ENCODE data around the gene MTPN. TPM values are rescaled to one million over a fixed set of nuclear protein-coding genes. Genes with fewer than 3 reads are reported as not detected.

MTPN gene
- total and polyA plus RNA-seq, 10 of the 15 experiments (the other 5 are each of a cell fraction or from before 2014, with no cell fraction given), result 38.7 to 146 (median 85.4) TPM

GRCh38 chr7:135943134-135943879 is 33.9 kb downstream of the MTPN start (continued):
- no peak for TF ChIP-seq STAT3 (IDR thresholded peaks at IDR 0.05; ENCODE audit: low read depth, low read length)
- no peak for TF ChIP-seq SMARCA5 (IDR thresholded peaks at IDR 0.05)
- 0 out of 2 replicates have a peak, but pooled peaks have one; percentile 17 for TF ChIP-seq MEF2A (IDR thresholded peaks at IDR 0.05; ENCODE audit: insufficient read depth, low read depth, low read length)

DNA sequence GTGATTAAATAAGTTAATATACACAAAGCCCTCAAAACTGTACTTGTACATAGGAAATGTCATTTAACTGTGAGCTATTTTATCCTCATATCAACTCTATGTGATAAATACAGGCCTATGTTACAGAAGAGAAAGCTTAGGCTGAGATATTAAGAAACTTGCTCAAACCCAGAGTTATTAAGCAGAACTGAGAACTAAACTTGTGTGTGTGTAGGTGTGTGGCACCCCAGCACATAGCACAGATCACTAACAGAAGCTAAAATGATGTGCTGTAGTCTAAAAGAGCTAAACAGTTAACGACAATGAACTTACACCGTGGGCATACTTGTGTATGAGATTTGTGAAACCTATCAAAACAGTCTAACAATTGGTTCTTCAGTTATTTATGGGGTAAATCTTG is 34.5 kb downstream of the MTPN start:
- peak overlapping the region; percentile 45 for H3K4me2 ChIP-seq (ENCODE audit: control insufficient read depth, insufficient read depth)
- no peaks in the 10 kb centered on the region for H4K20me1 ChIP-seq (ENCODE audit: control insufficient read depth, insufficient read depth)
- in situ Hi-C loops (cut with MboI), result no loop called here
- no peaks in the 10 kb centered on the region for H3K9me3 ChIP-seq (replicated peaks; ENCODE audit: control insufficient read depth, insufficient read depth, low read length)
- FAIRE-seq, result peak; percentile 61
- no peak for DNase-seq (ENCODE audit: low read depth, low spot score)
- ChIA-PET SMC1A (ENCODE audit: uncharacterized antibody, unreplicated experiment) (interaction anchor here (0.8 to 5.0 kb wide), 13 partner anchors 10 to 66 kb away, joined by 3 to 34 read pairs (median 7); no protein-coding TSS in a partner anchor), RAD21 (ENCODE audit: unreplicated experiment) (interaction anchor here (1.0 to 4.1 kb wide), 10 partner anchors 17 to 57 kb away, joined by 3 to 27 read pairs (median 3); no protein-coding TSS in a partner anchor), CTCF (interaction anchor here (1.1 to 2.2 kb wide), 6 partner anchors 8 to 39 kb away, joined by 3 to 12 read pairs (median 4); no protein-coding TSS in a partner anchor), POLR2A (interaction anchor here (0.6 to 1.9 kb wide), 6 partner anchors 7 to 39 kb away, joined by 3 to 6 read pairs (median 4); no protein-coding TSS in a partner anchor)
- no peak overlapping the region for H2AFZ ChIP-seq (ENCODE audit: control insufficient read depth, low read depth, low read length)
- ATAC-seq, result peak; percentile 78
- peaks cover 54% of the 10 kb centered on the region for H3K79me2 ChIP-seq (ENCODE audit: control insufficient read depth, insufficient read depth, low read length)
- intact Hi-C loops (cut with micrococcal nuclease; ENCODE audit: unreplicated experiment), result no loop called here
- no peaks in the 10 kb centered on the region for H3K27me3 ChIP-seq (replicated peaks in 1 of 2; ENCODE audit: control insufficient read depth in 2 of 2, insufficient read depth in 2 of 2, low read length in 1 of 2)
- H3K4me1 ChIP-seq (ENCODE audit: control insufficient read depth, insufficient read depth, low read length), result peaks cover 20% of the 10 kb centered on the region
- H3K27ac ChIP-seq (ENCODE audit: control insufficient read depth, insufficient read depth), result no peak overlapping the region
- H3K36me3 ChIP-seq (ENCODE audit: control insufficient read depth in 2 of 2, insufficient read depth in 2 of 2, low read length in 1 of 2), result peaks cover 0 to 6% of the 10 kb centered on the region in 2 experiments; a peak in 2 of 4 replicates
- no peak overlapping the region; the same call in 1 of the 2 replicates for H3K4me3 ChIP-seq
- no TSS peak for BruUV-seq (replicated peaks)
- WGBS (ENCODE audit: insufficient coverage, insufficient replicate concordance, low lambda C conversion rate, missing lambda C conversion rate), result 17% methylated on average over 2 of the region's 2 CpGs
- no peak overlapping the region for H3K9ac ChIP-seq (ENCODE audit: control insufficient read depth, insufficient read depth, low read length)
- TF ChIP-seq SMAD1 (IDR thresholded peaks at IDR 0.05; ENCODE audit: low read depth, partially characterized antibody) (no peak), RBBP5 (conservative IDR thresholded peaks at IDR 0.05) (no peak), TCF12 (IDR thresholded peaks at IDR 0.05; ENCODE audit: low read depth, low read length) (no peak), WRNIP1 (IDR thresholded peaks at IDR 0.05; ENCODE audit: borderline replicate concordance, low read depth, low read length) (no peak), STAT1 (conservative IDR thresholded peaks at IDR 0.05) (no peak), SMARCA5 (IDR thresholded peaks at IDR 0.05) (no peak), RAD51 (IDR thresholded peaks at IDR 0.05) (no peak; the same call in 1 of the 2 replicates)
- TF ChIP-seq, protein P1, sequence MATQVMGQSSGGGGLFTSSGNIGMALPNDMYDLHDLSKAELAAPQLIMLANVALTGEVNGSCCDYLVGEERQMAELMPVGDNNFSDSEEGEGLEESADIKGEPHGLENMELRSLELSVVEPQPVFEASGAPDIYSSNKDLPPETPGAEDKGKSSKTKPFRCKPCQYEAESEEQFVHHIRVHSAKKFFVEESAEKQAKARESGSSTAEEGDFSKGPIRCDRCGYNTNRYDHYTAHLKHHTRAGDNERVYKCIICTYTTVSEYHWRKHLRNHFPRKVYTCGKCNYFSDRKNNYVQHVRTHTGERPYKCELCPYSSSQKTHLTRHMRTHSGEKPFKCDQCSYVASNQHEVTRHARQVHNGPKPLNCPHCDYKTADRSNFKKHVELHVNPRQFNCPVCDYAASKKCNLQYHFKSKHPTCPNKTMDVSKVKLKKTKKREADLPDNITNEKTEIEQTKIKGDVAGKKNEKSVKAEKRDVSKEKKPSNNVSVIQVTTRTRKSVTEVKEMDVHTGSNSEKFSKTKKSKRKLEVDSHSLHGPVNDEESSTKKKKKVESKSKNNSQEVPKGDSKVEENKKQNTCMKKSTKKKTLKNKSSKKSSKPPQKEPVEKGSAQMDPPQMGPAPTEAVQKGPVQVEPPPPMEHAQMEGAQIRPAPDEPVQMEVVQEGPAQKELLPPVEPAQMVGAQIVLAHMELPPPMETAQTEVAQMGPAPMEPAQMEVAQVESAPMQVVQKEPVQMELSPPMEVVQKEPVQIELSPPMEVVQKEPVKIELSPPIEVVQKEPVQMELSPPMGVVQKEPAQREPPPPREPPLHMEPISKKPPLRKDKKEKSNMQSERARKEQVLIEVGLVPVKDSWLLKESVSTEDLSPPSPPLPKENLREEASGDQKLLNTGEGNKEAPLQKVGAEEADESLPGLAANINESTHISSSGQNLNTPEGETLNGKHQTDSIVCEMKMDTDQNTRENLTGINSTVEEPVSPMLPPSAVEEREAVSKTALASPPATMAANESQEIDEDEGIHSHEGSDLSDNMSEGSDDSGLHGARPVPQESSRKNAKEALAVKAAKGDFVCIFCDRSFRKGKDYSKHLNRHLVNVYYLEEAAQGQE (IDR thresholded peaks at IDR 0.05; ENCODE audit: low read depth, low read length), result no peak
- TF ChIP-seq, protein P2, sequence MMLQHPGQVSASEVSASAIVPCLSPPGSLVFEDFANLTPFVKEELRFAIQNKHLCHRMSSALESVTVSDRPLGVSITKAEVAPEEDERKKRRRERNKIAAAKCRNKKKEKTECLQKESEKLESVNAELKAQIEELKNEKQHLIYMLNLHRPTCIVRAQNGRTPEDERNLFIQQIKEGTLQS (IDR thresholded peaks at IDR 0.05; ENCODE audit: borderline replicate concordance, extremely low read depth, low read depth, low read length), result no peak
- TF ChIP-seq, protein P3, sequence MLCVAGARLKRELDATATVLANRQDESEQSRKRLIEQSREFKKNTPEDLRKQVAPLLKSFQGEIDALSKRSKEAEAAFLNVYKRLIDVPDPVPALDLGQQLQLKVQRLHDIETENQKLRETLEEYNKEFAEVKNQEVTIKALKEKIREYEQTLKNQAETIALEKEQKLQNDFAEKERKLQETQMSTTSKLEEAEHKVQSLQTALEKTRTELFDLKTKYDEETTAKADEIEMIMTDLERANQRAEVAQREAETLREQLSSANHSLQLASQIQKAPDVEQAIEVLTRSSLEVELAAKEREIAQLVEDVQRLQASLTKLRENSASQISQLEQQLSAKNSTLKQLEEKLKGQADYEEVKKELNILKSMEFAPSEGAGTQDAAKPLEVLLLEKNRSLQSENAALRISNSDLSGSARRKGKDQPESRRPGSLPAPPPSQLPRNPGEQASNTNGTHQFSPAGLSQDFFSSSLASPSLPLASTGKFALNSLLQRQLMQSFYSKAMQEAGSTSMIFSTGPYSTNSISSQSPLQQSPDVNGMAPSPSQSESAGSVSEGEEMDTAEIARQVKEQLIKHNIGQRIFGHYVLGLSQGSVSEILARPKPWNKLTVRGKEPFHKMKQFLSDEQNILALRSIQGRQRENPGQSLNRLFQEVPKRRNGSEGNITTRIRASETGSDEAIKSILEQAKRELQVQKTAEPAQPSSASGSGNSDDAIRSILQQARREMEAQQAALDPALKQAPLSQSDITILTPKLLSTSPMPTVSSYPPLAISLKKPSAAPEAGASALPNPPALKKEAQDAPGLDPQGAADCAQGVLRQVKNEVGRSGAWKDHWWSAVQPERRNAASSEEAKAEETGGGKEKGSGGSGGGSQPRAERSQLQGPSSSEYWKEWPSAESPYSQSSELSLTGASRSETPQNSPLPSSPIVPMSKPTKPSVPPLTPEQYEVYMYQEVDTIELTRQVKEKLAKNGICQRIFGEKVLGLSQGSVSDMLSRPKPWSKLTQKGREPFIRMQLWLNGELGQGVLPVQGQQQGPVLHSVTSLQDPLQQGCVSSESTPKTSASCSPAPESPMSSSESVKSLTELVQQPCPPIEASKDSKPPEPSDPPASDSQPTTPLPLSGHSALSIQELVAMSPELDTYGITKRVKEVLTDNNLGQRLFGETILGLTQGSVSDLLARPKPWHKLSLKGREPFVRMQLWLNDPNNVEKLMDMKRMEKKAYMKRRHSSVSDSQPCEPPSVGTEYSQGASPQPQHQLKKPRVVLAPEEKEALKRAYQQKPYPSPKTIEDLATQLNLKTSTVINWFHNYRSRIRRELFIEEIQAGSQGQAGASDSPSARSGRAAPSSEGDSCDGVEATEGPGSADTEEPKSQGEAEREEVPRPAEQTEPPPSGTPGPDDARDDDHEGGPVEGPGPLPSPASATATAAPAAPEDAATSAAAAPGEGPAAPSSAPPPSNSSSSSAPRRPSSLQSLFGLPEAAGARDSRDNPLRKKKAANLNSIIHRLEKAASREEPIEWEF (IDR thresholded peaks at IDR 0.05; ENCODE audit: insufficient replicate concordance, low read depth, low read length), result no peak

Data from GM12878 (cell line).